Measurements from ENCODE around the gene LGI1. TPM values are rescaled to one million over a fixed set of nuclear protein-coding genes. Genes with fewer than 3 reads are reported as not detected.

Gene LGI1
- total RNA-seq, 1 experiment from 2014 or later: not detected

DNA sequence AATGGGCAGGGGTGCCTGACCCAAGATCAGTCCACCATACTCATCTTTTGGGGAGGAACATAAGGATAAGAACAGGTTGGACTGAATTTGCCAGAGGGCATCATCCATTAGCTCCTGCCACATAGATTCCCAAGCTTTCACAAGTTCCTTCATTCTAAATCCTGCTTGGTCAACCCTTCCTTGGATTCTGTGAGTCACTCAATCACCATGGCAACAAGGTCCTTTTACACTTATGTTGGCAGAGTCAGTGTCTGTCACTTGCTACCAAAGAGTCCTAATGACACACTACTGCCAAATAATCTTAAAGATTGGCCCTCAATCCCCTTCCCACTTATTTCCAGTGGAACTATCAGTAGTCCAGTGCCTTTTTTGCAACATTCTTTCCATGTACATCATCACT lies 5.0 kb upstream of the LGI1 start:
- DNase-seq (ENCODE audit: low read depth): peak; percentile 77
- in situ Hi-C loops (cut with HindIII; ENCODE audit: low pct_unique_long_range_greater_than_20kb, low sequenced_read_pairs): no loop called here

DNA sequence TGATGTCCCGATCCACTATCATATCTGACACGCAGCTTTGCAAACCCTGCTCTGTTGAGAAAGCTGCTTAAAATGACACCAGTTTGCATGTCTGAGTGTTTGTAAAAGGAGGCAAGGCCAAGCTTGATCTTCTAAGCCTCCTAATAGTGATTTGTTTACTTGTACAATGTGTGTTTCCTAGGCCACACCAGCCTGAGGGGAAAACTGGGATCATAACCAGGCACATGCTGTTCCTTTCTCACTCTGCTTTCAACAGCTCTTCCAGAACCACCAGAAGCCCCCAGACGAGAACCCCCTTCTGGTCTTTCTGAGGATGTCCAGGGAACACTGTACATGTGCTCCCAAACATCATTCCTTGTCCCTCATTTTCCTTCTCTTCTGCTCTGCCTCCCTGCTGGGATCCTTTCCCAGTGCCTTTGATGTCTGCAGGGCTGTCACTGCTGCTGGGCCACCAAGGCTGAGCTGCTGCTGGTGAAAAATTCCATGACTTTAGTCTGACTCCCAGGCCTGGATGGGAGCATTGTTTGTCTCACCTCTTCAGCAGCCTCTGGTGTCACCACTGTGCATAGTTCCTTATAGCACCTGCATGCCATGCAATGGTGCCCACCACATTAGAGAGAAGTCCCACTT lies 4.0 kb upstream of the LGI1 start:
- in situ Hi-C loops (cut with HindIII; ENCODE audit: low pct_unique_long_range_greater_than_20kb, low sequenced_read_pairs): no loop called here
- DNase-seq (ENCODE audit: low read depth): no peak

DNA sequence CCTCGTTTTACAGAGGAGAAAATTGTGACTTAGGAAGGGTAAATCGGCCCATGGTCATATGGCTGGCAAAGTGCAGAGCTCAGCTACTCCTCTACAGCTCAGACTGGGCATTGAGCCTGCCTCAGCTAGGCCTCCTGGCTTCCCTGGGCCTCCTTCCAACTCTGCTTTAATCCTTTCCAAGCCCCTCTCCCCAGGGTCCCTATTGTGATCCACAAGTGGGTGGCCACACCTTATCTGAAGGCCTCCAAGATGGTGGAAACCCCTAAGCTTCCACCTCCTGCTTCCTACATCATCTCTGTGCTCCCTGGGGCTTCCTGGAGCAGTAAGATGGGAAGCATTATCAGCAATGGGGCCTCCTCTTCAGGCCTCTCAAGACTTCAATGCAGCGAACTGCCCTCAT lies 3.0 kb upstream of the LGI1 start:
- no peak for DNase-seq (ENCODE audit: low read depth)
- in situ Hi-C loops (cut with HindIII; ENCODE audit: low pct_unique_long_range_greater_than_20kb, low sequenced_read_pairs): no loop called here

DNA sequence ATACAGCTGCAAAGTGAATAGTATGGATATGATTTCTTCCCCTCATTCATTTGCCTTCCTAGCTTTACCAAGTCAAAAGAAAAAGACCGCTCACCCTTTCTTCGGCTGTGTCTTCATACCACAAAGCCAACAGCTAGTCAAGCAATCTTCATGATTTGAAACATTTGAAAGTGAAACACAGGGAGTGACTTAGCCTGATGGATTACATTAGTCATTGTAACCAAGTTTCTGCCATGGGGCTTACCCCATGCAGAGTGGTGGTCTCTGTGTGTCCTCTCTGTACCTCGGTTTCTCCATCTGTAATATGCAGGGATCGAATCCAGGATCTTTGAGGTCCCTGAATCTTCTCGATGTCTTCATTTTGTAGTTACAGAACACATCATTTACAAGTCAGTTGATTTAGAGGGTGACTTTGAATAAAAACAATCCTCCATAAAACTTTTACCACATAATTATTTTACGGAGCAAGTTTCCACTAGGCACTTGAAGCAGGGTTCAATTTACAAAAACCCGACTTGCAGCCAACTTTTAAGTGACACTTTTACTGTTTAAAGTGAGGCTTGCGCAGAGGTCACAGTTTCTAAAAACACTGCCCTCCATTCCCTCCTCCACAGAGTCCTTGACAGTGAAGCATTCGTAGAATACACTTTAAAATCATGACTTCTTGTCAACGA lies 2.2 kb upstream of the LGI1 start:
- no peak for DNase-seq (ENCODE audit: low read depth)
- in situ Hi-C loops (cut with HindIII; ENCODE audit: low pct_unique_long_range_greater_than_20kb, low sequenced_read_pairs): no loop called here

DNA sequence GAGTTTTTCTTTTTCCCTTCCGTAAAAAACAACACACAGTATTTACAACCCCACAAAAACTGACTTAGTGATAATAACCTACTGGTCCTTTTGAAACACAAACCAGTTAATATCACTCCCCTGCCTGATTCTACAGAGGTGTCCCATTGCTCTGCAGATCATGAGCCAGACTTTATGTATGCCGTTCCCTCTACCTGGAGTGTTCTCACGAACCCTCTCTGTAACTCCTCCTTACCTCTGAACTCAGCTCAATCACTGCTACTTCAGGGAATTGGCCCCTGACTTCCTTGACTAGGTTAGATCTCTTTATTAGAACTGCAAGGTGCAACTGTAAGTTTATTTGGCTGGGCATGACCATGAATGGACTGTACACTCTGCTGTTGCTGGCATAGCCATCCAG lies 1.6 kb upstream of the LGI1 start:
- DNase-seq (ENCODE audit: low read depth): no peak

DNA sequence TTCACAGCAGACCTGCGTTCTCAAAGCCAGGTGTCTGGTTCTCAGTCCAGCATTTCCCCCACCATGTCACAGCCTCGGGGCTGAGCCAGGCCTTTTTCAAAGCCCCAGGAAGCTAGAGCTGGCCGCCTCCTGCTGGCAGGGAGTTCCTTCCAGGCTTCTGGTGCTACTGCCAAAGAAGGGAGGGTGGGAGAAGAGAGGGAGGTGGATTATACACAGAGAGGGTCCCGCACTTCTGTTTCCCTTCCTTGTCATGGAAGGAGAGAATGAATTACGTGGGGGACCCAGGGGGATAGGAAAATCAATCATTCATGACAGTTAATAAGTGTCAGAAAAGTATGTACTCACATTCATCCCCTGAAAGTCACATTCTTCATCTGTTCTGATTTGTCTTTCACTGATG lies 600 bp upstream of the LGI1 start:
- in situ Hi-C loops (cut with HindIII; ENCODE audit: low pct_unique_long_range_greater_than_20kb, low sequenced_read_pairs): no loop called here
- DNase-seq (ENCODE audit: low read depth): no peak

More for the DNA sequence above, 1.6 kb upstream of the LGI1 start:
- in situ Hi-C loops (cut with HindIII; ENCODE audit: low pct_unique_long_range_greater_than_20kb, low sequenced_read_pairs): no loop called here

DNA sequence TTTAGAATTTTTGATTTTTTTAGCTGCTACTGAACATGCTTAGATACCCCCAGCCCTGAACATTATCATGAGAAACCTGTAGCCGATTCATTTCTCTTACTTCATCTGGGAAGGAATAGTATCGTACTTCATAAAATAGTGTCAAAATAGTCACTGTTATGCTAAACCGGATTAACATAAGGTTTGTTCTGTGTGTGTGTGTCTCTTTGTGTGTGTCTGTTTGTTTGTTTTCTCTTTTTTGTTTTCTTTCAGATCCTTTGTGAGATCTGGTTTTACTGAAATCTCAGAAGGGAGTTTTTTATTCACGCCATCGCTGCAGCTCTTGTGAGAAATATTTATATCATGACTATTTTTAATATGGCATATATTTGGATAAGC lies 761 bp downstream of the LGI1 start:
- in situ Hi-C loops (cut with HindIII; ENCODE audit: low pct_unique_long_range_greater_than_20kb, low sequenced_read_pairs): no loop called here
- no peak for DNase-seq (ENCODE audit: low read depth)

DNA sequence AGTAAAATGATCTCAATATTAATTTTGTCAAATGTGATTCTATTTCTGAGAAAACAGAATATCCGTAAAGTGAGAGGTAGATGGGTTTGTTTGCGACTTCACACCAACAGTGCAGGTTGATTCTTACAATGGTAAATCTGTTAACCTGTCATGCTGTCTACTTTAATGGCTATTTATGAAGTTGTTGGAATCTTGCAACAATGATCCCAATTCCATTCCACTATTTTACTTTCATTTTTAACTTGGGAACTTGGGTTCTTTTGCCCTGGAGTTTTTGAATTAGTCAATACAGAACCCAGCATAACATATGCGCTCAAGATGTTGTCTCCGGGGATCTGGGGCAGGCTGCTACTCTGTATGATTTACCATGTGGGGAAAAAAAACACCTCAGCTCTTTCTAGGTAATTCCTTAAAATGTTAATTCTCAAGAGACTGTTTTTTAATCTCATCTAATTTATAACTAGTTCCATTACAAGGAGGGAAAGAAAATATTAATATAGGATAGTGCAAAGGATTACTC lies 1.2 kb downstream of the LGI1 start:
- DNase-seq (ENCODE audit: low read depth): no peak
- in situ Hi-C loops (cut with HindIII; ENCODE audit: low pct_unique_long_range_greater_than_20kb, low sequenced_read_pairs): no loop called here

DNA sequence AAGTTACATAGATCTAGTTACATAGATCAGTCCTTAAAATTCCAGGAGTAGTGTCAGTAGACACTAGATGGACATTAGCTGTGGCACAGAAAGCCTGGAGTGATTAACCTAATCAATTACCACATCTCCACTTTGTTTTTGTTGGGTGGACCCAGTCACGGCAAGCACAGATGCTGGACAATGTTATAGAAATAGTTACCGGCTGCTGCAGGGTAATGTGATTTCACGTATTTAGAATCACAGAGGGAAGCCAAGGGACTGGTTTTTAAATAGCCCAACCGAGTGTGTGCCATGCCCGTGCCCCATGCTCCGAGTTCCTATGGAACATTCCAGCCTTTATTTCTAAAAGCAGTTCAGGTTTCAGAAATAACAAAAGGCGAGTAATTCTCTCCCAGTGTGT lies 2.8 kb downstream of the LGI1 start:
- no peak for DNase-seq (ENCODE audit: low read depth)
- in situ Hi-C loops (cut with HindIII; ENCODE audit: low pct_unique_long_range_greater_than_20kb, low sequenced_read_pairs): no loop called here

DNA sequence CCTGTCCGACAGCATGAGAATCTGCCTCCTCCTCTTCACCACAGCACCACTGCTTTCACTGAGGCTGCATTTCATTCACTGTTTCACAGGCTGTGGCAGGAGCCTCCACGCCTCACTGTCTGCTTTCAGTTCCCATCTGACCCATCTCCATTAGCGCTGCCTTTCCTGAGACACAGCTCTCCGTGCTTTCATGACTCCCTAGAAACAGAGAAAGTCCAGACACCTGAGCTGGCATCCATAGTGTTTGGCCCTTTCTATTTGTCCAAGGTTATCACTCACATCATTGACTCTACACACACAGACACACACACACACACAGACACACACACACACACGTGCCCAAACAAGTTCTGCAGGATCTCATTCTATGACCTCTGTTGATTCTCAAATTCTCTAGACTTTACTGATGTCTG lies 5.2 kb downstream of the LGI1 start:
- in situ Hi-C loops (cut with HindIII; ENCODE audit: low pct_unique_long_range_greater_than_20kb, low sequenced_read_pairs): no loop called here
- DNase-seq (ENCODE audit: low read depth): no peak

DNA sequence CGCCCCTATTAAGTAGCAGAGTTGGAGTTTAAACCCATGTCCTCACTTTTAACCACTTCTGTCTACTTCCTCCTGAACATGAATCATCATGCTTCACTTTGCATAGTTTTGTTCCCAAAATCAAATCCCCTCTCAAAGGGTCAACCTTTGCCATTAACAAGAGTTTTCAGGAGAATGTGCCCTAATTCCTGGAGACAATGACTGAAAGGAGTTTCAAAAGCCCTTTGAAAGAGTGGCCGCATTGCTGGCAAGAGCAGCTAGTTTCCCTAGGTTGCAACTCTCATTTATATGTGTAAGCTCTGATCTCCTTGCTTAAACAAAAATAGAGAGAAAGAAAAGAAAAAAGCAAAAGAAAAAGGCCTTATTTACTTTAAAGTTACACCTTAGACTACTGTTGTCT lies 9.2 kb downstream of the LGI1 start:
- DNase-seq (ENCODE audit: low read depth): no peak
- in situ Hi-C loops (cut with HindIII; ENCODE audit: low pct_unique_long_range_greater_than_20kb, low sequenced_read_pairs): no loop called here

DNA sequence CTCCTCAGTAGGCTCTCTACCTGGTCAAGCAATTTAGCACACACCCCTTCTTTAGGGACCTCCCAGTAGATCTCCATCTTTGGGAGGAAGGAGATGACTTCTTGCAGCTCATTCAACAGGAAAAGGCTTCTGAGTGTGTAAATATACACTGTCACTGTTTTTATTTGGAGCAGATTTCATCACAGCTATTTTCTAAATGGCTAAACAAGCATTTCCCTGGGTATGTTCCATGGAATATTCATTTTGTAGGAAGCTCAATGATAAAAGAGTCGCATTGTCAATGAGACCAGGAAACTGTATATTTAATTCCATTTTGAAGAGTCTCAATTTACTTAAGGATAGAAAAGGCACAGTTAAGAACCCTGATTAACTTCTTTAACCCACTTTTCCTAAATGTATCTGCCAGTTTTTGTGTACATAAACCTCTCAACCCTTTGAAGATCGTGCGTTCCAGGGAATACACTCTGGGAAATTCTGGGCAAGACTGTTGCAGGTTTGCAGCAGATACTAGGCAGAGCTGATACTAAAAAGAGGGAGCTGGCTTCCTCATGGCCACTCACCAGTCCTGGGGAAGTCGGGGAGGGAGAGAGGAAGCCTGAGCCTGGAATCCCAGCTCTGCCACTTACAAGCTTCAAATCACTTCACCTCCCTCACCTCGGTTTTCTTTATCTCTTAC lies 10.1 kb downstream of the LGI1 start:
- in situ Hi-C loops (cut with HindIII; ENCODE audit: low pct_unique_long_range_greater_than_20kb, low sequenced_read_pairs): no loop called here
- no peak for DNase-seq (ENCODE audit: low read depth)

DNA sequence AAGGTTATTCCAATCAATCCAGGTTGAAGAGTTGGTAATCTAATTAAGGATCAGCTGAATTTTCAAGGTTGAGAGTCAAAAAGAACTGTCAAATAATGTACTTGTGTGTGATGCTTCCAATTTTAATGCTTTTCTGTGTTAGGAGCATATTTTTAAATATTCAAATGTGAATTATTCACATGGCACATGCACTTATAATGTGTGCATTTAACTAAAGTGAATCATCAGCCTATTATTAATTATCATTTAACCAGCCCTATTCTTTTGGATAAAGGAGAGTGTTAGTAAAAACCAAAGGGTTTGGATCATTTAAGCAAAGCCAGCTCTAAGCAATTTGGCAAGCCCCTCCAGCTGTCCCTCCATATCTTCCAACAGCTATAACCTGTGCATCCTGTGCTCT lies 11.2 kb downstream of the LGI1 start:
- DNase-seq (ENCODE audit: low read depth): no peak
- in situ Hi-C loops (cut with HindIII; ENCODE audit: low pct_unique_long_range_greater_than_20kb, low sequenced_read_pairs): no loop called here

DNA sequence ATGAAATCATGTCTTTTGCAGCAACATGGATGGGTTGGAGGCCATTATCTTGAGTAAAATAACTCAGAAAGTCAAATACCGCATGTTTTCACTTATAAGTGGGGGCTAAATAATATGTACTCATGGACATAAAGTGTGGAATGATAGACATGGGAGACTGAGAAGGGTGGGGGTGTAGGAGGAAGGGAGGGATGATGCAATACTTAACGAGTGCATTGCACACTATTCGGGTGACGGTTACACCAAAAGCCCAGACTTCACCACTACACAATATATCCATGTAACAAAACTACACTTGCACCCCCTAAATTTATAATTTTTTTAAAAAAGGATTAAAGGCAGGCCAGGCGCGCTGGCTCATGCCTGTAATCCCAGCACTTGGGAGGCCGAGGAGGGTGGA lies 13.6 kb downstream of the LGI1 start:
- DNase-seq (ENCODE audit: low read depth): no peak
- in situ Hi-C loops (cut with HindIII; ENCODE audit: low pct_unique_long_range_greater_than_20kb, low sequenced_read_pairs): no loop called here

DNA sequence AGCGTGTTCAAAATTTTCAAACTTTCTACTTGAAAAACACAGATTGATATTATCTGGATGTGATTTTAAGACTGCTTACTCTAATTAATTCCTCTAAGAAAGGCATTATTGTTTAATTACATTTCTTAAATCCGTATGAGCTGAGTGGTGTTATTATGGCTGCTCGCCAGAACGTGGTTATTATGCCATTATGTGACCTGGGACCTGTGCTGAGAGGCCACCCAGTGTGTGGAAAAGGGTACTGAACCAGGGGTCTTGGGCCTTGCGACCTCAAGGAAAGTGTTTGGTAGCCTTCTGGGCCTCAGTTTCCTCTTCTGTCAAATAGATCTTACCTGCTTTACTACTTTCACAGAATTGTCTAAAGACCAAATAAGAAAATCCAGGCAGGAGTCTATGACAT lies 15.4 kb downstream of the LGI1 start:
- in situ Hi-C loops (cut with HindIII; ENCODE audit: low pct_unique_long_range_greater_than_20kb, low sequenced_read_pairs): no loop called here
- DNase-seq (ENCODE audit: low read depth): no peak

DNA sequence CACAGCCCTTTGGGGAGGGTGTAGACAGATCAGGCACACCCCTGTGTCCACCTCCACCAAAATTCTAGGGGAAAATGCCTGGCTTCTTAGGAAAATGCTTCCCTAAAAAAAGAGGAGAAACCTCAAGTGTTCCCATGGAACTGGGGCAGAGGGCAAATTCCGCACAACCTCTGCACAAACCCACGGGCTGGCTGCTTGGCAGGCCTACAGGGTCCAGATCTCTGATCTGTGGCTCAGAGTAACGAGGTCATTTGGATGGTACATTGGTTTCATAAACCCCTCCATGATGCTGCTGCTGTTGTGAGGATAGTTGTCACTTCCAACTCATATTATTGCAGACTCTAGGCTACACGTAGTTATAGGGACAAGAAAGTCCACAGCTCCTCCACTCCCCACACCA lies 16.0 kb downstream of the LGI1 start:
- in situ Hi-C loops (cut with HindIII; ENCODE audit: low pct_unique_long_range_greater_than_20kb, low sequenced_read_pairs): no loop called here
- no peak for DNase-seq (ENCODE audit: low read depth)

DNA sequence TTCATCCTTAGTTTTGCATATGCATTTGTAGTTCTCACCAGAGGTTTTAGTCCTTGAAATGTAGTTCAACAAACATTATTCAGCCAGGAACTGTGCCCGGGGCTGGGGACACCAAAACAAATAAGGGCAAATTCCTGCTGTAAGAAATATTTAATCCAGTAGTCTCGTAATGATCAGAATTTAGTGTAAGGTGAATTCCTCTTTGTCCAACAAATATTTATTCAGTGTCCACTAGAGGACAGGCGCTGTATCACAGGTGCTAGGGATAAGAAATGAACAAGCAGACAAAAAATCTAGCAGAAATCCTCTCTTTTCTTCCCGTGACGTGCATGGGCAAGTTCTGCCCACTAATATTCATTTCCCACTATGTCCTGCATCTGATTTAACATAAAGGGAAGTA lies 17.6 kb downstream of the LGI1 start:
- in situ Hi-C loops (cut with HindIII; ENCODE audit: low pct_unique_long_range_greater_than_20kb, low sequenced_read_pairs): no loop called here
- no peak for DNase-seq (ENCODE audit: low read depth)

DNA sequence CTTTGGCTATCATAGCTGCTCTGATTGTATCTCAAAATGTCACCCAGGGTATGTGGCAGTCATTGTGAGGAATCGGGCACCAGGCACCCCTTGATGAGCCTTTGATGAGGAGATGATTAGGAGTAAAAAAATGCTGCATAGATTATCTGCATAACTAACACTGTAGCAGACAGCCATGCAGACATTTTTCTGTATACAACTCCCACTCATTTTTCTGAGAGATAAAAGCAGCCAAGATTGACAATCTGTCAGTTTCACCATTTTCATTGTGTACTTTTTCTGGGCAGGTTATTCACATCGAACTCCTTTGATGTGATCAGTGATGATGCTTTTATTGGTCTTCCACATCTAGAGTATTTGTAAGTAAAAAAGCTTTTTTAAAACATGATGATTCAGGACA lies 19.4 kb downstream of the LGI1 start:
- in situ Hi-C loops (cut with HindIII; ENCODE audit: low pct_unique_long_range_greater_than_20kb, low sequenced_read_pairs): no loop called here
- DNase-seq (ENCODE audit: low read depth): no peak

DNA sequence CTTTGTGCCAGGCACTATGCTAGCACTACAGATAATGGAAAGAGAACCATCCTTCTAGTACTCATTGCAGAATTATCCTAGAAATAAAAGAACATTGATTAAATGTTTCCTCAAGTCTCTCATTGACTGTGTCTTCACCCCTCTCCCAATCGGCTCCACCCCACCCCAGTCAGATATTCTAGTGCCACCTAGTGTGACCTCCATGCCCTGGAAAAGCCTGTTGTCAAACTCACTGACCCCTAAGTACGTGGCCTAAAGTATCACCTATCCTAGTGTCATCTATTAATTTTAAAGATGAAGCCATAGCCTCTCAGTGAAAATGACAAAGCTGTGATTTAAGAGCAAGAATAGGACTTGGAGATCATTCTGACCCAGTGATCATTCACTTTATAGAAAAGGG lies 26.3 kb downstream of the LGI1 start:
- in situ Hi-C loops (cut with HindIII; ENCODE audit: low pct_unique_long_range_greater_than_20kb, low sequenced_read_pairs): no loop called here
- no peak for DNase-seq (ENCODE audit: low read depth)

All from Caki2 (cell line).